ENCODE measurements around the gene CLEC4E.
"Not testable (repeated sequence)": the region's sequence is repeated elsewhere in the genome, so short reads cannot be mapped to it uniquely, and the experiment has no call there.

CLEC4E gene

DNA sequence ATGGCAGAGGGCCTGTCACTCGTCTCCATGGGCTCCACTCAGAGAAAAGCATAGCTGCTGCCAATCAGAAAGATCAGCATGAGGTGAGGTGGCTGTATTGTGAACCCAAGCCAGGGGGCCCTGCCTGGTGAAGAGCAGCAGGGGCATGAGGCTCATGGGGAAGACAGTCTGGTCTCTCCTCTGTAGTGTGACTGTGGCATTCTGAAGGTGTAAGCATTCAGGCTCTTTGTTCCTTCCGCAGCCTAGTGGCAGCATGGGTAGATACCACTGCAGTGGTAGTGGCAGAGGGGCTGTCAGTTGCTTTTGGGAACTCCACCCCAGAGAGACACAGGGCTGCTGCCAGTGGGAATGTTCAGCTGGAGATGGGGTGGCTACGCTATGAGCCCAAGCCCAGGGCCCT, 32.5 kb downstream of the CLEC4E start:
- TF ChIP-seq, protein P1, sequence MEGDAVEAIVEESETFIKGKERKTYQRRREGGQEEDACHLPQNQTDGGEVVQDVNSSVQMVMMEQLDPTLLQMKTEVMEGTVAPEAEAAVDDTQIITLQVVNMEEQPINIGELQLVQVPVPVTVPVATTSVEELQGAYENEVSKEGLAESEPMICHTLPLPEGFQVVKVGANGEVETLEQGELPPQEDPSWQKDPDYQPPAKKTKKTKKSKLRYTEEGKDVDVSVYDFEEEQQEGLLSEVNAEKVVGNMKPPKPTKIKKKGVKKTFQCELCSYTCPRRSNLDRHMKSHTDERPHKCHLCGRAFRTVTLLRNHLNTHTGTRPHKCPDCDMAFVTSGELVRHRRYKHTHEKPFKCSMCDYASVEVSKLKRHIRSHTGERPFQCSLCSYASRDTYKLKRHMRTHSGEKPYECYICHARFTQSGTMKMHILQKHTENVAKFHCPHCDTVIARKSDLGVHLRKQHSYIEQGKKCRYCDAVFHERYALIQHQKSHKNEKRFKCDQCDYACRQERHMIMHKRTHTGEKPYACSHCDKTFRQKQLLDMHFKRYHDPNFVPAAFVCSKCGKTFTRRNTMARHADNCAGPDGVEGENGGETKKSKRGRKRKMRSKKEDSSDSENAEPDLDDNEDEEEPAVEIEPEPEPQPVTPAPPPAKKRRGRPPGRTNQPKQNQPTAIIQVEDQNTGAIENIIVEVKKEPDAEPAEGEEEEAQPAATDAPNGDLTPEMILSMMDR (IDR thresholded peaks at IDR 0.05; ENCODE audit: low read length, missing control alignments), result no peak
- DNase-seq (ENCODE audit: low read depth), result no peak
- H3K4me3 ChIP-seq (replicated peaks; ENCODE audit: low read depth, low read length), result no peak overlapping the region

DNA sequence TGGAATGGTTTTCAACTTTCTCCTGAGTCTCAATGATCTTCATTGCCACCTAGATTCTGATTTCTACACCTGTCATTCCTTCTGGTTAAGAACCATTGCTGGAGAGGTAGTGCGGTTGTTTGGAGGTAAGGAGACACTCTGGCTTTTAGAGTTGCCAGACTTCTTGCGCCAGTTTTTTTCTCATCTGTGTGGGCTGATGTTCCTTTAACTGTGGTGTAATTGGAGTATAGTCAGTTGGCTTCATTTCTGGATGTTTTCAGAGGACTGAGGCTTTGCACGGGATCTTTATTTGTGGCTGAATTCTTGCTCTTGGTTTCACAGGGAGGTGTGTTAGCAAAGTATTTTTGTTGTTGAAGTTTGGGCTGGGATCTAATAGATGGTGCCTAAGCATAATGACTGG, 33.1 kb downstream of the CLEC4E start:
- TF ChIP-seq, protein P1 (IDR thresholded peaks at IDR 0.05; ENCODE audit: low read length, missing control alignments), result no peak
- DNase-seq (ENCODE audit: low read depth), result no peak
- no peak overlapping the region for H3K4me3 ChIP-seq (replicated peaks; ENCODE audit: low read depth, low read length)

DNA sequence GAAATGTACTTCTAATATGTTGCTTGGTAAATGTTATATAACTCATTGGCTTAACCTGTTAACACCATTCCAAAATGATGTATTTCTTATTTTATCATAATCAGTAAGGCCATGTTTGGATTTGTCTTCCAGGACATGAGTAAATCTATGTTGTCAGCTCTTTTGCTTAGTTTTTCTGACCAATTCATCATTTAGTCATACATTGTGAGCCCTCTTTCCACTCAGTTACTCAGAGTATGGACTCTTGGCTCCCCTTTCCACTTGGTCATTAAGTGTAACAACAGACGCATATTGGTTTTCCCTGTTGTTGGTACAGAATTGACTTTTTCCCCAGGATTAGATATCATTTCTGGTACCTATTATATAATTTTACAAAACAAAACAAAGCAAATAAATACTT, 36.4 kb downstream of the CLEC4E start:
- H3K4me3 ChIP-seq (replicated peaks; ENCODE audit: low read depth, low read length), result no peak overlapping the region
- DNase-seq (ENCODE audit: low read depth), result no peak
- TF ChIP-seq, protein P1 (IDR thresholded peaks at IDR 0.05; ENCODE audit: low read length, missing control alignments), result no peak

DNA sequence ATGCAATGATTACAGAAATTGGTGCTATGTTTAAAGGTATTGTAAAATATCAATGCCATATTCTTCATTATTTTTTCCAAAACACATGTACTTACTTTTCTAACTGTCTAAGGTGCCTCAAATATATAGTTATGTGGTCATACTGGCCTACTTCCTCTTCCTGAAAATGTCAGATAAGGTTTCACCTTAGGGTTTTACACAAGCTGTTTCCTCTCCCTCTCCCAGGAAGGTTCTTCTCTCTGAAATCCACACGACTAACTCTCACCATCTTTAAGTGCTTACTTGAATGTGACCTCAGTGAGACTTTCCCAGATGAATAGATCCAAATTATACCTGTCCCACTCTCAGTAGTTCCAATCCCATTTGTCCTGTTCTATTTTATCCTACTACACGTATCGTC, 39.0 kb downstream of the CLEC4E start:
- no peak for DNase-seq (ENCODE audit: low read depth)
- no peak overlapping the region for H3K4me3 ChIP-seq (replicated peaks; ENCODE audit: low read depth, low read length)
- TF ChIP-seq, protein P1 (IDR thresholded peaks at IDR 0.05; ENCODE audit: low read length, missing control alignments), result no peak

DNA sequence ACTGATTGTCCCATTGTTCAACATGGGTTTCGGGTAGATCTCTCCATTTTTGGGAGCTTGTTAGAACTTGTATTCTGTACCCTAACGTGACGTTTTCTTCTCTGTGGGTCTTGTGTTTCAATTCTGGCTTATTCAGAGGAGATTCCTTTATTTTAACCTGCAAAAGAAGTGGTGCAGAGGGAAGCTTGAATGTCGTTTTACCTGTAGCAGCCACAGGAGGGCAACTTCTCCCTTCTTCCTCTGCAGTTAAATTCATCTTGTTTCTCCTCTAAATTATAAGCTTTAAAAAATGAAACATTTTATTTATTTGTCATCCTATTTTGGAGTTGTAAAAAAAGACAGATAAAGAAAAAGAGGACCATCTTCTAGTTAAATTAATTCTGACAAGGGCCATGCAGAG, 41.1 kb downstream of the CLEC4E start:
- TF ChIP-seq, protein P1 (IDR thresholded peaks at IDR 0.05; ENCODE audit: low read length, missing control alignments), result no peak
- H3K4me3 ChIP-seq (replicated peaks; ENCODE audit: low read depth, low read length), result no peak overlapping the region
- no peak for DNase-seq (ENCODE audit: low read depth)

DNA sequence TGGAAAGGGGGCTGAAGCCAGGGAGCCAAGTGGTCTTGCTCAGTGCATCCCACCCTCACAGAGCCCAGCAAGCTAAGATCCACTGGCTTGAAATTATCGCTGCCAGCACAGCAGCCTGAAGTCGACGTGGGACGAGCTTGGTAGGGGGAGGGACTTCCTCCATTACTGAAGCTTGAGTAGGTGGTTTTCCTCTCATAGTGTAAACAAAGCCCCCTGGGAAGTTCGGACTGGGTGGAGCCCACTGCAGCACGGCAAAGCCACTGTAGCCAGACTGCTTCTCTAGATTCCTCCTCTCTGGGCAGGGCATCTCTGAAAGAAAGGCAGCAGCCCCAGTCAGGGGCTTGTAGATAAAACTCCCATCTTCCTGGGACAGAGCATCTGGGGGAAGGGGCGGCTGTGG, 44.6 kb downstream of the CLEC4E start:
- H3K4me3 ChIP-seq (replicated peaks; ENCODE audit: low read depth, low read length); DNase-seq (ENCODE audit: low read depth): not testable (repeated sequence)

DNA sequence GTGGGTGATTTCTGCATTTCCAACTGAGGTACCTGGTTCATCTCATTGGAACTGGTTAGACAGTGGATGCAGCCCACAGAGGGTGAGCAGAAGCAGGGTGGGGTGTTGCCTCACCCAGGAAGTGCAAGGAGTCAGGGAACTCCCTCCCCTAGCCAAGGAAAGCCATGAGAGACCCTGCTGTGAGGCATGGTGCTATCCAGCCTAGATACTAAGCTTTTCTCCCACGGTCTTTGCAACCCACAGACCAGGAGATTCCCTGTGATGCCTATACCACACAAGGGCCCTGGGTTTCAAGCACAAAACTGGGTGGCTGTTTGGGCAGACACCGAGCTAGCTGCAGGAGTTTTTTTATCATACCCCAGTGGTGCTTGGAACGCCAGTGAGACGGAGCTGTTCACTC, 45.0 kb downstream of the CLEC4E start:
- DNase-seq (ENCODE audit: low read depth); H3K4me3 ChIP-seq (replicated peaks; ENCODE audit: low read depth, low read length): not testable (repeated sequence)

DNA sequence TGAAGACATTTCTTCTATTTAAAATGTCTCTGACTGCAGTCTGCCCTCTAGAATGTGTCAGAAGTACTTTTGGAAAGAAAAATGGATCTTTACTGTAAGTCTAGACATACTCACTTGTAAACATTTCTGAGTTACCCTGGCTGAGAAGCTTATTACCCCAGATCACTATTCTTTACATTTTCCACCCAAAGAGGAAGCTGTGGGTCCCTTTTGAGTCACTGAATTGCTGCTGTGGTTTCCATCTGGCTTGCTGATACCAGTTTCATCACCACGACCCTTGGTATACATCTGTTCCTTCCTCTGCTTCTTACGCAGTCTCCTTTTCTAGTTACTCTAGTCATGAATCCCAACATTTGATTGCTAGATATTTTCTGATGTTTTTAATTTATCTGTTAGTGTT, 47.6 kb downstream of the CLEC4E start:
- no peak overlapping the region for H3K4me3 ChIP-seq (replicated peaks; ENCODE audit: low read depth, low read length)
- TF ChIP-seq, protein P1 (IDR thresholded peaks at IDR 0.05; ENCODE audit: low read length, missing control alignments), result no peak
- DNase-seq (ENCODE audit: low read depth), result no peak
